Measurements from ENCODE around the gene SIM2.

The SIM2 gene

GRCh38 chr21:36722370-36723368, 23.8 kb downstream of the SIM2 start:
- Histone ChIP-seq H3K4me2 (ENCODE audit: low read length) (no peak overlapping the region), H3K27me3 (ENCODE audit: control insufficient read depth, insufficient read depth, low read length) (no peaks in the 10 kb centered on the region), H3K4me3 (ENCODE audit: low read length) (no peak overlapping the region), H3K9ac (ENCODE audit: low read depth, low read length) (no peak overlapping the region), H3K9me3 (replicated peaks; ENCODE audit: low read length) (no peaks in the 10 kb centered on the region), H3K36me3 (ENCODE audit: insufficient read depth, low read length) (peaks cover 42% of the 10 kb centered on the region), H3K4me1 (ENCODE audit: control insufficient read depth, insufficient read depth, low read length) (peaks cover 13% of the 10 kb centered on the region)

- no peak overlapping the region for H3K4me3 ChIP-seq (ENCODE audit: low read length)
- H3K4me2 ChIP-seq (ENCODE audit: low read length), result no peak overlapping the region
- H3K27me3 ChIP-seq (ENCODE audit: control insufficient read depth, insufficient read depth, low read length), result no peaks in the 10 kb centered on the region
Observed at GRCh38 chr21:36723371-36723881, 24.5 kb downstream of the SIM2 start.

GRCh38 chr21:36724660-36725059, 25.7 kb downstream of the SIM2 start:
- Histone ChIP-seq H3K36me3 (ENCODE audit: insufficient read depth, low read length) (peaks cover 38% of the 10 kb centered on the region), H3K9me3 (replicated peaks; ENCODE audit: low read length) (no peaks in the 10 kb centered on the region), H3K4me3 (ENCODE audit: low read length) (no peak overlapping the region), H3K9ac (ENCODE audit: low read depth, low read length) (no peak overlapping the region), H3K4me1 (ENCODE audit: control insufficient read depth, insufficient read depth, low read length) (no peaks in the 10 kb centered on the region), H3K27me3 (ENCODE audit: control insufficient read depth, insufficient read depth, low read length) (no peaks in the 10 kb centered on the region), H3K4me2 (ENCODE audit: low read length) (no peak overlapping the region)

More at GRCh38 chr21:36723371-36723881, 24.5 kb downstream of the SIM2 start:
- Histone ChIP-seq H3K4me1 (ENCODE audit: control insufficient read depth, insufficient read depth, low read length) (peaks cover 11% of the 10 kb centered on the region), H3K36me3 (ENCODE audit: insufficient read depth, low read length) (peaks cover 37% of the 10 kb centered on the region), H3K9ac (ENCODE audit: low read depth, low read length) (no peak overlapping the region), H3K9me3 (replicated peaks; ENCODE audit: low read length) (no peaks in the 10 kb centered on the region)

- Histone ChIP-seq H3K9me3 (replicated peaks; ENCODE audit: low read length) (no peaks in the 10 kb centered on the region), H3K36me3 (ENCODE audit: insufficient read depth, low read length) (peaks cover 38% of the 10 kb centered on the region), H3K27me3 (ENCODE audit: control insufficient read depth, insufficient read depth, low read length) (no peaks in the 10 kb centered on the region), H3K9ac (ENCODE audit: low read depth, low read length) (no peak overlapping the region), H3K4me1 (ENCODE audit: control insufficient read depth, insufficient read depth, low read length) (no peaks in the 10 kb centered on the region), H3K4me3 (ENCODE audit: low read length) (no peak overlapping the region), H3K4me2 (ENCODE audit: low read length) (no peak overlapping the region)
Observed at GRCh38 chr21:36725793-36726386, 27.0 kb downstream of the SIM2 start.

DNA sequence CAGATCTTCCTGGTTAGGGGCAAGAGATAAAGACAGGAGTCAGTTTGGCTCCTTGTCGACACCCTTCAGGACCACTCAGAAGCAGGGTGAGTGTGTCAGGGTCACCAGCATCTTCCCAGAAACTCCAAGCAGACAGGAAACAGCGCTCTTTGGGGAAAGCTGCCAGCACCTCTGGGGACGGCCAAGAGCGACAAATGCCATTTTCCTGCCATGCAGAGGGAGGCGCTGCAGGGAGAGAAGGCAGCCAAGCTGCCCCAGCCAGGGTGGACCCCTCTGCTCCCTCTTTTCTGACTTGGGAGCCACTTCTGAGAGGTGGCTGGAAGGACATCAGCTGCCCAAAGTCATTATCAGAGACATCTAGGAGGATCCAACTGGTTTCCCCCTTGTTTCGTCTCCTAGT, 29.0 kb downstream of the SIM2 start:
- no peak overlapping the region for H3K4me2 ChIP-seq (ENCODE audit: low read length)
- H3K27me3 ChIP-seq (ENCODE audit: control insufficient read depth, insufficient read depth, low read length), result no peaks in the 10 kb centered on the region
- no peaks in the 10 kb centered on the region for H3K9me3 ChIP-seq (replicated peaks; ENCODE audit: low read length)
- no peaks in the 10 kb centered on the region for H3K4me1 ChIP-seq (ENCODE audit: control insufficient read depth, insufficient read depth, low read length)
- H3K36me3 ChIP-seq (ENCODE audit: insufficient read depth, low read length), result peaks cover 51% of the 10 kb centered on the region
- no peak overlapping the region for H3K9ac ChIP-seq (ENCODE audit: low read depth, low read length)
- H3K4me3 ChIP-seq (ENCODE audit: low read length), result no peak overlapping the region

DNA sequence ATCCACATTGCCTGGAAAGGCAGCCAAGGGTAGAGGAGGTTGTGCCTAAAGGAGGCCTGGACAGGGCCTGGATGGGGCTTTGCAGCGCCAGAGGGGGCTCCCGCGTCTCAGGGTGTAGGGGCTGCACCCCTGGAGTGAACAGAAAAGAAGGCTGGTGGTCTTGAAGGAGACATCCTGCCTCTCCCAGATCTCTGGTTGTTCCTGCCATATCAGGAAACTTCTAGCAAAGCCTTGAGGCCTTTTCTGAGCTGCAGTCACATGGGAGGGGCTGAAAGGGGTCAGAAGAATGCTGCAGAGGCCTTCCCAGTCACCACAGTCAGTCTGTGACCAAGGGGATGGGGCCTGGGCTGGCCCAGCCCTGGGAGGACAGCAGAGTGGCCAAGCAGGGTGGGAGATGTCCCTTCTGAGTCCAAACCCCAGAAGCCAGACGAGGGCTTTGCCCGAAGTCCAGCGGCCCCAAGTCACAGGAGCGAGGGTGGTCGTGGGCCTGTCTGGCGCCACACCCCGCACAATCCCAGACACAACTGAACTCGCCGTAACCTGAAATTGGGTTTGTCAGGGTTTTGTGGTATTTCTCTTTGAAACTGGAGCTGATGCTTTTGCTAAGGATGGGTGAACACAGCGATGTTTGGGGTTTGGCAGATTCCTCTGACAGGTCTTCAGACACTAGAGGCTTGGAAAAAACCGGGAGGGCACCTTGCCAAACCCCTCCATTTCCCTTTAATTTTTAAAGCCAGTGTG, 29.6 kb downstream of the SIM2 start:
- Histone ChIP-seq H3K4me2 (ENCODE audit: low read length) (no peak overlapping the region), H3K9me3 (replicated peaks; ENCODE audit: low read length) (no peaks in the 10 kb centered on the region), H3K4me3 (ENCODE audit: low read length) (no peak overlapping the region), H3K4me1 (ENCODE audit: control insufficient read depth, insufficient read depth, low read length) (no peaks in the 10 kb centered on the region), H3K9ac (ENCODE audit: low read depth, low read length) (no peak overlapping the region), H3K27me3 (ENCODE audit: control insufficient read depth, insufficient read depth, low read length) (no peaks in the 10 kb centered on the region), H3K36me3 (ENCODE audit: insufficient read depth, low read length) (peaks cover 52% of the 10 kb centered on the region)

GRCh38 chr21:36729310-36729970, 30.5 kb downstream of the SIM2 start:
- Histone ChIP-seq H3K27me3 (ENCODE audit: control insufficient read depth, insufficient read depth, low read length) (no peaks in the 10 kb centered on the region), H3K36me3 (ENCODE audit: insufficient read depth, low read length) (peaks cover 59% of the 10 kb centered on the region), H3K4me3 (ENCODE audit: low read length) (no peak overlapping the region), H3K4me1 (ENCODE audit: control insufficient read depth, insufficient read depth, low read length) (no peaks in the 10 kb centered on the region), H3K4me2 (ENCODE audit: low read length) (no peak overlapping the region), H3K9me3 (replicated peaks; ENCODE audit: low read length) (no peaks in the 10 kb centered on the region), H3K9ac (ENCODE audit: low read depth, low read length) (no peak overlapping the region)

- no peaks in the 10 kb centered on the region for H3K27me3 ChIP-seq (ENCODE audit: control insufficient read depth, insufficient read depth, low read length)
- H3K9ac ChIP-seq (ENCODE audit: low read depth, low read length), result no peak overlapping the region
- no peaks in the 10 kb centered on the region for H3K9me3 ChIP-seq (replicated peaks; ENCODE audit: low read length)
- no peak overlapping the region for H3K4me3 ChIP-seq (ENCODE audit: low read length)
- H3K36me3 ChIP-seq (ENCODE audit: insufficient read depth, low read length), result peaks cover 64% of the 10 kb centered on the region
- no peak overlapping the region for H3K4me2 ChIP-seq (ENCODE audit: low read length)
- no peaks in the 10 kb centered on the region for H3K4me1 ChIP-seq (ENCODE audit: control insufficient read depth, insufficient read depth, low read length)
Observed at GRCh38 chr21:36730291-36731281, 31.7 kb downstream of the SIM2 start.

DNA sequence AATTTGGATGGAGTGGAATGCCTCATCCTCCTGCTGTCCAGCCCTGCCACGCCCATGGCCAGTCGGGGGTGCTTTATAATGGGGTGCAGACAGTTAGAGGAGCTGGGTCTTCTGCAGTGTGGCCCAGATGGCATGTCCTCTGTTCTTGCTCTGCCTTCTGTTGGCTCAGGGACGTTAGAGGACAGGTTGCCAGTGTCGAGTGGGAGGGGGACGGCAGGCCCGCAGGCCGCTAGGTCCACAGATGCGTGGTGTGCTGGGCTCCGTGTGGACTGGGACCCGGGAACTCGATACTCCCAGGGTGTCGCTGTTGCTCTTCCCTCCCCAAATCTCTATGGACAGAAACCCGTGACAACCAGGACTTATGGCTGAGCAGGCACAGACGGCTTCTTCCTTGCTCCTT, 33.3 kb downstream of the SIM2 start:
- H3K36me3 ChIP-seq (ENCODE audit: insufficient read depth, low read length), result peaks cover 56% of the 10 kb centered on the region
- H3K4me3 ChIP-seq (ENCODE audit: low read length), result no peak overlapping the region
- H3K4me1 ChIP-seq (ENCODE audit: control insufficient read depth, insufficient read depth, low read length), result no peaks in the 10 kb centered on the region
- no peaks in the 10 kb centered on the region for H3K9me3 ChIP-seq (replicated peaks; ENCODE audit: low read length)
- H3K27me3 ChIP-seq (ENCODE audit: control insufficient read depth, insufficient read depth, low read length), result no peaks in the 10 kb centered on the region
- no peak overlapping the region for H3K9ac ChIP-seq (ENCODE audit: low read depth, low read length)
- H3K4me2 ChIP-seq (ENCODE audit: low read length), result no peak overlapping the region

- Histone ChIP-seq H3K4me3 (ENCODE audit: low read length) (no peak overlapping the region), H3K9me3 (replicated peaks; ENCODE audit: low read length) (no peaks in the 10 kb centered on the region), H3K27me3 (ENCODE audit: control insufficient read depth, insufficient read depth, low read length) (no peaks in the 10 kb centered on the region), H3K36me3 (ENCODE audit: insufficient read depth, low read length) (peaks cover 56% of the 10 kb centered on the region), H3K9ac (ENCODE audit: low read depth, low read length) (no peak overlapping the region), H3K4me1 (ENCODE audit: control insufficient read depth, insufficient read depth, low read length) (no peaks in the 10 kb centered on the region), H3K4me2 (ENCODE audit: low read length) (no peak overlapping the region)
Observed at GRCh38 chr21:36732761-36733160, 33.8 kb downstream of the SIM2 start.

Measured in skeletal muscle satellite cell (primary cell).